GM19025 (cell line): ENCODE results near the gene SIRT2.
A peak's percentile ranks its signal among the peaks of the same experiment; 100 is the strongest.
"Not testable (repeated sequence)": the region's sequence is repeated elsewhere in the genome, so short reads cannot be mapped to it uniquely, and the experiment has no call there.

Experiments
- ATAC-seq: cut with Tn5 transposase; IDR thresholded peaks from one replicate; pipeline ENCODE4 v1.9.1; 2021; ENCODE audit warnings: mild to moderate bottlenecking, low read depth, moderate library complexity; ENCODE audit not compliant: unreplicated experiment

SIRT2 gene

GRCh38 chr19:38834104-38834490, 65.3 kb downstream of the SIRT2 start:
- ATAC-seq: no peak

GRCh38 chr19:38833092-38833425, 66.4 kb downstream of the SIRT2 start:
- ATAC-seq: no peak

- peak; percentile 33 for ATAC-seq
These were observed 68.2 kb downstream of the SIRT2 start for GRCh38 chr19:38831142-38831605.

- no peak for ATAC-seq
These were observed 69.2 kb downstream of the SIRT2 start for GRCh38 chr19:38830039-38830733.

- not testable (repeated sequence) for ATAC-seq
These were observed 70.2 kb downstream of the SIRT2 start for GRCh38 chr19:38829203-38829602.
